ENCODE data around the gene NCKAP1. TPM values are rescaled to one million over a fixed set of nuclear protein-coding genes. Genes with fewer than 3 reads are reported as not detected.

Gene NCKAP1
- polyA plus RNA-seq, 1 experiment, result 58.0 TPM

DNA sequence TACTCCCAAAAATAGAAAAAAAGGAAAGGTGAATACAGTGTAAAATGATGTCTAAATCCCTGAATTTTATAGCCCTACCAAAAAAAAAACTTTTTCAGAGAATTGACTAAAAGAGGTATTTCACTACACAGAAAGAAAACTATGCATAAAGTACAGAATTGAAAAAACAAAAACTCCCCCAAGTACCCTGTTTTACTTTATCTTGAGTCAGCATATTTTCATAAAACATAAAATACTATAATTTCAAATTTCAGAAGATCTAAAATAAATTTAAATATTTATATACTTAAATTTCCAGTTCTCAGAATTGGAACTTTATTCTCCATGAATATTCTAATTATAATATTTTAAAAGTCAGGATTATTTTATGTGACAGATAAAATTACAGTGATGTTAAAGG, 10.1 kb downstream of the NCKAP1 start:
- Histone ChIP-seq H3K27me3 (ENCODE audit: control insufficient read depth, insufficient read depth, low read length) (no peaks in the 10 kb centered on the region), H3K36me3 (ENCODE audit: control insufficient read depth, insufficient read depth, low read length) (no peaks in the 10 kb centered on the region), H3K4me3 (ENCODE audit: low read depth, low read length) (no peak overlapping the region)
- TF ChIP-seq CTCF (IDR thresholded peaks at IDR 0.05; ENCODE audit: insufficient read depth, low read depth, low read length), result no peak
- CTCF ChIA-PET, result no interaction called here
- POLR2A ChIA-PET, result no interaction called here
- DNase-seq (ENCODE audit: low read depth), result no peak

GRCh38 chr2:183027443-183027842, 10.8 kb downstream of the NCKAP1 start:
- ChIA-PET CTCF (no interaction called here), POLR2A (no interaction called here)
- H3K36me3 ChIP-seq (ENCODE audit: control insufficient read depth, insufficient read depth, low read length), result no peaks in the 10 kb centered on the region
- H3K4me3 ChIP-seq (ENCODE audit: low read depth, low read length), result no peak overlapping the region
- no peak for DNase-seq (ENCODE audit: low read depth)
- no peaks in the 10 kb centered on the region for H3K27me3 ChIP-seq (ENCODE audit: control insufficient read depth, insufficient read depth, low read length)
- TF ChIP-seq CTCF (IDR thresholded peaks at IDR 0.05; ENCODE audit: insufficient read depth, low read depth, low read length), result no peak

- no peaks in the 10 kb centered on the region for H3K27me3 ChIP-seq (ENCODE audit: control insufficient read depth, insufficient read depth, low read length)
- ChIA-PET CTCF (interaction anchor here (1.1 kb wide), 1 partner anchor 36 kb away, joined by 3 read pairs; no protein-coding TSS in a partner anchor), POLR2A (no interaction called here)
- TF ChIP-seq CTCF (IDR thresholded peaks at IDR 0.05; ENCODE audit: insufficient read depth, low read depth, low read length), result no peak
- H3K4me3 ChIP-seq (ENCODE audit: low read depth, low read length), result no peak overlapping the region
- no peak for DNase-seq (ENCODE audit: low read depth)
- no peaks in the 10 kb centered on the region for H3K36me3 ChIP-seq (ENCODE audit: control insufficient read depth, insufficient read depth, low read length)
These were observed 11.8 kb downstream of the NCKAP1 start for GRCh38 chr2:183026424-183026823.

GRCh38 chr2:183025993-183026392, 12.3 kb downstream of the NCKAP1 start:
- TF ChIP-seq CTCF (IDR thresholded peaks at IDR 0.05; ENCODE audit: insufficient read depth, low read depth, low read length), result no peak
- ChIA-PET POLR2A (no interaction called here), CTCF (interaction anchor here (1.1 kb wide), 1 partner anchor 37 kb away, joined by 3 read pairs; no protein-coding TSS in a partner anchor)
- no peaks in the 10 kb centered on the region for H3K27me3 ChIP-seq (ENCODE audit: control insufficient read depth, insufficient read depth, low read length)
- DNase-seq (ENCODE audit: low read depth), result no peak
- H3K36me3 ChIP-seq (ENCODE audit: control insufficient read depth, insufficient read depth, low read length), result no peaks in the 10 kb centered on the region
- no peak overlapping the region for H3K4me3 ChIP-seq (ENCODE audit: low read depth, low read length)

GRCh38 chr2:183024339-183025095, 13.7 kb downstream of the NCKAP1 start:
- CTCF ChIA-PET, result interaction anchor here (0.5 to 1.0 kb wide), 2 partner anchors 12 to 220 kb away, joined by 3 to 5 read pairs; no protein-coding TSS in a partner anchor
- no peak overlapping the region for H3K4me3 ChIP-seq (ENCODE audit: low read depth, low read length)
- POLR2A ChIA-PET, result no interaction called here

More at GRCh38 chr2:183024339-183025095, 13.7 kb downstream of the NCKAP1 start:
- TF ChIP-seq CTCF (IDR thresholded peaks at IDR 0.05; ENCODE audit: insufficient read depth, low read depth, low read length), result no peak
- peak; percentile 41 for DNase-seq (ENCODE audit: low read depth)
- no peaks in the 10 kb centered on the region for H3K36me3 ChIP-seq (ENCODE audit: control insufficient read depth, insufficient read depth, low read length)
- H3K27me3 ChIP-seq (ENCODE audit: control insufficient read depth, insufficient read depth, low read length), result no peaks in the 10 kb centered on the region

Measured in BJ (cell line).